Adrenal gland (tissue), 5 donors: ENCODE data around the gene NCKAP5.

Experiments used
- CTCF ChIP-seq, 6 experiments: fragments of 450-650 bp in 4 of 6; fragments of 200-600 bp in 2 of 6; sonication (generic) in 1 of 6; IDR thresholded peaks; 1 replicate in 5 of 6; 2 replicates in 1 of 6; pipeline versions ENCODE4 v1.5.1 to v1.8.0; 2016 to 2021; ENCODE audit warnings: antibody characterized with exemption in 6 of 6, mild to moderate bottlenecking in 2 of 6, moderate library complexity in 1 of 6
- POLR2A ChIP-seq, 2 donors: fragments of 450-650 bp; IDR thresholded peaks; one replicate each; pipeline ENCODE4 v1.6.1; 2017; ENCODE audit warnings: antibody characterized with exemption in 2 of 2, mild to moderate bottlenecking in 2 of 2, moderate library complexity in 1 of 2
- donor health status: DM: no; HTN: no; CAD: no.

- TF ChIP-seq CTCF (IDR thresholded peaks at IDR 0.05) (no peak), POLR2A (IDR thresholded peaks at IDR 0.05) (no peak)
Observed at GRCh38 chr2:132965460-132965859, 602.8 kb downstream of the NCKAP5 start.
